SK-N-SH (cell line): Measurements from ENCODE around the gene ARR3. TPM values are rescaled to one million over a fixed set of nuclear protein-coding genes. Genes with fewer than 3 reads are reported as not detected.

Source experiments
- CTCF ChIA-PET: fragments of 300-600, 350-600 bp; formaldehyde crosslinking; extraction: SDS; loops from one replicate; lab custom pipeline; 2021; lab: Yijun Ruan, JAX
- POLR2A ChIA-PET: fragments of 350-600 bp; sonication (Branson Sonifier 250); formaldehyde crosslinking; extraction: SDS; loops from one replicate; lab custom pipeline; 2020; ENCODE audit warnings: antibody characterized with exemption, inconsistent platforms; lab: Yijun Ruan, JAX
- DNase-seq: peaks from one replicate; pipeline ENCODE4 v3.0.0; 2012
- H2AFZ ChIP-seq: fragments of 200-600 bp; sonication (generic); 2 replicates; pipeline ENCODE4 v1.8.1; 2016; ENCODE audit warnings: antibody characterized with exemption, mild to moderate bottlenecking, low read depth
- H3F3A ChIP-seq: fragments of 200-600 bp; sonication (generic); replicated peaks from 2 replicates; pipeline ENCODE3; 2016; ENCODE audit warnings: antibody characterized with exemption, mild to moderate bottlenecking; ENCODE audit not compliant: insufficient read depth
- H3K27ac ChIP-seq, 2 experiments: fragments of 200-500 bp in 1 of 2; fragments of 200-600 bp in 1 of 2; sonication (Bioruptor generic) in 1 of 2; sonication (generic), shearing (Covaris generic) in 1 of 2; 2 replicates each; pipeline versions ENCODE4 v1.5.1 to v1.6.1; 2014 to 2016; ENCODE audit warnings: low read depth in 2 of 2, inconsistent platforms in 1 of 2, low read length in 1 of 2, mild to moderate bottlenecking in 1 of 2, mixed read lengths in 1 of 2
- H3K27me3 ChIP-seq: fragments of 200-600 bp; sonication (generic), shearing (Covaris generic); 2 replicates; pipeline ENCODE4 v1.6.1; 2016; ENCODE audit warnings: mixed run types; ENCODE audit not compliant: insufficient read depth
- H3K36me3 ChIP-seq, 2 experiments: fragments of 200-500 bp in 1 of 2; fragments of 200-600 bp in 1 of 2; sonication (Bioruptor generic) in 1 of 2; sonication (generic) in 1 of 2; replicated peaks in 1 of 2; 2 replicates each; pipeline versions ENCODE3 to v1.5.1; 2014 to 2016; ENCODE audit warnings: low read length in 1 of 2, mild to moderate bottlenecking in 1 of 2; ENCODE audit not compliant: insufficient read depth in 2 of 2, control insufficient read depth in 1 of 2
- H3K4me1 ChIP-seq, 2 experiments: fragments of 200-500 bp in 1 of 2; fragments of 200-600 bp in 1 of 2; sonication (Bioruptor generic) in 1 of 2; sonication (generic), shearing (Covaris generic) in 1 of 2; 2 replicates each; pipeline versions ENCODE4 v1.5.1 to v1.6.1; 2014 to 2016; ENCODE audit warnings: low read depth in 1 of 2, low read length in 1 of 2, mixed run types in 1 of 2; ENCODE audit not compliant: insufficient read depth in 2 of 2, control insufficient read depth in 1 of 2
- H3K4me2 ChIP-seq: fragments of 200-600 bp; sonication (generic), shearing (Covaris generic); 2 replicates; pipeline ENCODE4 v1.6.1; 2017; ENCODE audit warnings: mixed run types
- H3K4me3 ChIP-seq, 2 experiments: fragments of 200-500 bp in 1 of 2; fragments of 200-600 bp in 1 of 2; sonication (Bioruptor generic) in 1 of 2; sonication (generic), shearing (Covaris generic) in 1 of 2; 2 replicates each; pipeline versions ENCODE4 v1.5.1 to v1.8.1; 2014 to 2016; ENCODE audit warnings: low read depth in 2 of 2, inconsistent platforms in 1 of 2, low read length in 1 of 2, mild to moderate bottlenecking in 1 of 2, mixed read lengths in 1 of 2, moderate library complexity in 1 of 2
- H3K79me2 ChIP-seq: fragments of 200-600 bp; sonication (generic); 2 replicates; pipeline ENCODE4 v1.8.1; 2017; ENCODE audit warnings: mild to moderate bottlenecking; ENCODE audit not compliant: insufficient read depth
- H3K9ac ChIP-seq: fragments of 200-600 bp; sonication (generic); 2 replicates; pipeline ENCODE4 v1.6.1; 2017; ENCODE audit warnings: mixed run types
- H3K9me2 ChIP-seq: fragments of 200-600 bp; sonication (generic); 2 replicates; pipeline ENCODE4 v1.6.1; 2017; ENCODE audit warnings: mixed run types
- H3K9me3 ChIP-seq: fragments of 200-600 bp; sonication (generic); 2 replicates; pipeline ENCODE4 v1.6.1; 2017; ENCODE audit warnings: mixed run types, mild to moderate bottlenecking, moderate library complexity
- H4K20me1 ChIP-seq: fragments of 200-600 bp; sonication (generic); 2 replicates; pipeline ENCODE4 v1.6.1; 2017; ENCODE audit warnings: mild to moderate bottlenecking, mixed run types; ENCODE audit not compliant: insufficient read depth
- CHD2 ChIP-seq: fragments of 150-350 bp; IDR thresholded peaks from 2 replicates; pipeline ENCODE4 v1.6.1; 2018; ENCODE audit warnings: low read length; ENCODE audit not compliant: partially characterized antibody
- EP300 ChIP-seq, 2 experiments: IDR thresholded peaks; 2 replicates each; pipeline versions ENCODE4 v1.4.0 to v1.6.1; 2012; ENCODE audit warnings: borderline replicate concordance in 1 of 2, low read depth in 1 of 2, low read length in 1 of 2
- EZH2phosphoT487 ChIP-seq: fragments of 200-600 bp; sonication (generic); IDR thresholded peaks from 2 replicates; pipeline ENCODE4 v1.6.1; 2017; ENCODE audit warnings: low read depth, mixed run types, mild to moderate bottlenecking, antibody characterized with exemption, moderate library complexity, borderline replicate concordance
- FOXM1 ChIP-seq: IDR thresholded peaks from 2 replicates; pipeline ENCODE4 v1.4.0; 2012; ENCODE audit warnings: low read depth, mild to moderate bottlenecking
- GATA2 ChIP-seq: sonication (generic); formaldehyde crosslinking; IDR thresholded peaks from 2 replicates; pipeline ENCODE4 v1.5.0; 2020; ENCODE audit warnings: mild to moderate bottlenecking, missing genetic modification reagents
- JUND ChIP-seq: IDR thresholded peaks from 2 replicates; pipeline ENCODE4 v1.4.0; 2012
- MXI1 ChIP-seq: IDR thresholded peaks from 2 replicates; pipeline ENCODE4 v1.6.1; 2012; ENCODE audit warnings: mild to moderate bottlenecking, low read depth, low read length, improper control_type of control experiment
- NRF1 ChIP-seq: IDR thresholded peaks from 2 replicates; pipeline ENCODE4 v1.6.1; 2012; ENCODE audit warnings: low read depth, mild to moderate bottlenecking, low read length
- RCOR1 ChIP-seq: fragments of 150-350 bp; IDR thresholded peaks from 2 replicates; pipeline ENCODE4 v1.6.1; 2017; ENCODE audit warnings: antibody characterized with exemption, low read length
- TCF12 ChIP-seq: IDR thresholded peaks from 2 replicates; pipeline ENCODE4 v1.4.0; 2012
- YY1 ChIP-seq: IDR thresholded peaks from 2 replicates; pipeline ENCODE4 v1.4.0; 2012; ENCODE audit warnings: low read depth, mild to moderate bottlenecking
- WGBS: methylation state at CpG from one replicate; pipeline ENCODE4 v1.1.6; 2017; ENCODE audit warnings: low lambda C conversion rate; 5-methylcytosine and 5-hydroxymethylcytosine counted together
- polyA plus RNA-seq, 3 experiments: library from polyadenylated mRNA; depleted of rRNA; stranded (reverse); fragments of >200 nt; gene quantifications; 2 replicates each; pipeline ENCODE4 v1.2.3, GENCODE V29; 2012
- TF ChIP-seq, protein P1 (sequence below): IDR thresholded peaks from 2 replicates; pipeline ENCODE4 v1.6.1; 2012; ENCODE audit warnings: mild to moderate bottlenecking, low read depth, low read length, moderate library complexity
- TF ChIP-seq, protein P2 (sequence below): fragments of 150-350 bp; IDR thresholded peaks from 2 replicates; pipeline ENCODE4 v1.6.1; 2017; ENCODE audit warnings: antibody characterized with exemption, low read length, low read depth, borderline replicate concordance
- TF ChIP-seq, protein P3 (sequence below): IDR thresholded peaks from 2 replicates; pipeline ENCODE4 v1.4.0; 2012; ENCODE audit warnings: low read depth
- TF ChIP-seq, protein P4 (sequence below): fragments of 150-350 bp; IDR thresholded peaks from 2 replicates; pipeline ENCODE4 v1.6.1; 2016; ENCODE audit warnings: mild to moderate bottlenecking, low read depth, low read length
- TF ChIP-seq, protein P5 (sequence below): IDR thresholded peaks from 2 replicates; pipeline ENCODE4 v1.4.0; 2012; ENCODE audit warnings: low read depth, borderline replicate concordance

ARR3 gene
- polyA plus RNA-seq, 1 of the 3 experiments (the other 2 are of a cell fraction), result not detected

DNA sequence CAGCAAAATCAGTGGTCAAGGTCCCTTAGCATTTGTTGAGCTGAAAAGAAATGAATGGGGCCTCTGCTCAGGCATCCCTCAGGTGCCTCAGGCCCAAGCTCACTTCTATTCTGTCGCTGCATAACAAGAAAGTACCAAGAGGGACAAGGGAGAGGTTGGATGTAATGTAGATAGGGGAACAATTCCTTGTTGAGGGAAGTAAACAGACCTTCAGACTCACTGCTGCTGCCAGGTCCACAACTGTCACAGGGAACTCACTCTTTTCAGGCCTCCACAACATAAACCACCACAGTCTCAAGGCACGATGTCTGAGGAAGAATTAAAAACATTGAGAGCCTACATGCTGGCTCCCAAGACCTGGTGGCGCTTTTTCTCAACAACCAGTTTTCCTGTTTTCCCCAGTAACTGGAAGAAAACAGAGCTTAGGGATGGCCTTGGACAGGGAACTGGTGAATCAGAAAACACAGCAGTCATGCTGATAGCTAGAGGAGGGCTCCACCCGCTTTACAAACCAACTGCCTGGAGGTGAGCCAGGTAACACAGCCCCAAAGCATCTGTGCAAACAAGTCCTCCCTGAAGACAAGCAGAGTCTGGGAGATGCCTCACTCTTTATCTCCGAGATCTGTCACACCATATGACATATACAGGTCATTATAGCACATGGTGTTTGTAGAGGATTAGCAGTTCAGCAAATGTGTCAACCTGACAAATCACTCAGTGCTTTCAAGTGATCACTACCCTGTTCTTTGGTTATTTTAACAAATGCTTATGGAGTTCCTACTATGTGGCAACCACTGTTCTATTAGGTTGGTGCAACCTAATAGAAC, 48.0 kb upstream of the ARR3 start:
- TF ChIP-seq NRF1 (no peak), TCF12 (no peak), JUND (no peak), RCOR1 (no peak), GATA2 (CRISPR knock-in tag) (no peak), EP300 (IDR thresholded peaks at IDR 0.05; ENCODE audit: borderline replicate concordance in 1 of 2, low read depth in 1 of 2, low read length in 1 of 2) (no peak), CHD2 (no peak), FOXM1 (no peak), YY1 (no peak)
- TF ChIP-seq, protein P1, sequence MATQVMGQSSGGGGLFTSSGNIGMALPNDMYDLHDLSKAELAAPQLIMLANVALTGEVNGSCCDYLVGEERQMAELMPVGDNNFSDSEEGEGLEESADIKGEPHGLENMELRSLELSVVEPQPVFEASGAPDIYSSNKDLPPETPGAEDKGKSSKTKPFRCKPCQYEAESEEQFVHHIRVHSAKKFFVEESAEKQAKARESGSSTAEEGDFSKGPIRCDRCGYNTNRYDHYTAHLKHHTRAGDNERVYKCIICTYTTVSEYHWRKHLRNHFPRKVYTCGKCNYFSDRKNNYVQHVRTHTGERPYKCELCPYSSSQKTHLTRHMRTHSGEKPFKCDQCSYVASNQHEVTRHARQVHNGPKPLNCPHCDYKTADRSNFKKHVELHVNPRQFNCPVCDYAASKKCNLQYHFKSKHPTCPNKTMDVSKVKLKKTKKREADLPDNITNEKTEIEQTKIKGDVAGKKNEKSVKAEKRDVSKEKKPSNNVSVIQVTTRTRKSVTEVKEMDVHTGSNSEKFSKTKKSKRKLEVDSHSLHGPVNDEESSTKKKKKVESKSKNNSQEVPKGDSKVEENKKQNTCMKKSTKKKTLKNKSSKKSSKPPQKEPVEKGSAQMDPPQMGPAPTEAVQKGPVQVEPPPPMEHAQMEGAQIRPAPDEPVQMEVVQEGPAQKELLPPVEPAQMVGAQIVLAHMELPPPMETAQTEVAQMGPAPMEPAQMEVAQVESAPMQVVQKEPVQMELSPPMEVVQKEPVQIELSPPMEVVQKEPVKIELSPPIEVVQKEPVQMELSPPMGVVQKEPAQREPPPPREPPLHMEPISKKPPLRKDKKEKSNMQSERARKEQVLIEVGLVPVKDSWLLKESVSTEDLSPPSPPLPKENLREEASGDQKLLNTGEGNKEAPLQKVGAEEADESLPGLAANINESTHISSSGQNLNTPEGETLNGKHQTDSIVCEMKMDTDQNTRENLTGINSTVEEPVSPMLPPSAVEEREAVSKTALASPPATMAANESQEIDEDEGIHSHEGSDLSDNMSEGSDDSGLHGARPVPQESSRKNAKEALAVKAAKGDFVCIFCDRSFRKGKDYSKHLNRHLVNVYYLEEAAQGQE, result no peak
- TF ChIP-seq, protein P2, sequence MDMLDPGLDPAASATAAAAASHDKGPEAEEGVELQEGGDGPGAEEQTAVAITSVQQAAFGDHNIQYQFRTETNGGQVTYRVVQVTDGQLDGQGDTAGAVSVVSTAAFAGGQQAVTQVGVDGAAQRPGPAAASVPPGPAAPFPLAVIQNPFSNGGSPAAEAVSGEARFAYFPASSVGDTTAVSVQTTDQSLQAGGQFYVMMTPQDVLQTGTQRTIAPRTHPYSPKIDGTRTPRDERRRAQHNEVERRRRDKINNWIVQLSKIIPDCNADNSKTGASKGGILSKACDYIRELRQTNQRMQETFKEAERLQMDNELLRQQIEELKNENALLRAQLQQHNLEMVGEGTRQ, result no peak
- TF ChIP-seq, protein P3, sequence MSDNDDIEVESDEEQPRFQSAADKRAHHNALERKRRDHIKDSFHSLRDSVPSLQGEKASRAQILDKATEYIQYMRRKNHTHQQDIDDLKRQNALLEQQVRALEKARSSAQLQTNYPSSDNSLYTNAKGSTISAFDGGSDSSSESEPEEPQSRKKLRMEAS, result no peak
- no peak overlapping the region for H3K4me2 ChIP-seq
- H3K4me1 ChIP-seq, result no peaks in the 10 kb centered on the region
- H3K9ac ChIP-seq, result no peak overlapping the region
- H3K79me2 ChIP-seq, result no peaks in the 10 kb centered on the region
- 24% methylated on average over 5 of the region's 5 CpGs for WGBS
- H3K36me3 ChIP-seq, result no peaks in the 10 kb centered on the region
- no peak overlapping the region for H3K4me3 ChIP-seq
- no peak overlapping the region for H2AFZ ChIP-seq
- CTCF ChIA-PET, result no interaction called here
- POLR2A ChIA-PET, result no interaction called here
- no peaks in the 10 kb centered on the region for H3F3A ChIP-seq
- no peaks in the 10 kb centered on the region; the same call in 1 of the 2 replicates for H3K27me3 ChIP-seq
- H3K27ac ChIP-seq, result no peak overlapping the region
- no peaks in the 10 kb centered on the region for H4K20me1 ChIP-seq
- no peak for DNase-seq
- no peaks in the 10 kb centered on the region for H3K9me3 ChIP-seq
- no peaks in the 10 kb centered on the region for H3K9me2 ChIP-seq

DNA sequence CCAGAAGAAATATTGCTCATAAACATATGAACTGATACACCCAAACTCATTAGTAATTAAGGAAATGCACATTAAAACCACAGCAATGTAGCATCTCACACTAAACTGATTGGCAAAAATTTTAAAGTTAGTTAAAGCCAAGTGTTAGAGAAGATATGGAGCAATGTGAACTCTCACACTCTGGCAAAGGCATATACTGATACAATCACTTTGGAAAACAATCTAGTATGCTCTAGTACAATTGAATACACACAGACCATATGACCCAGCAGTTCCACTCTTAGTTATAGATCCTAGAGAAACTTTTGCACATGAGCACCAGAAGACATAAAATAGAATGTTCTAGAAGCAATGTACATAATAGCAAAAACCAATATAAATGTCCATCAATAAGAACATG, 42.1 kb upstream of the ARR3 start:
- POLR2A ChIA-PET, result no interaction called here
- Histone ChIP-seq H2AFZ (no peak overlapping the region), H3K4me3 (no peak overlapping the region), H3K9me2 (no peaks in the 10 kb centered on the region), H3K36me3 (no peaks in the 10 kb centered on the region), H4K20me1 (no peaks in the 10 kb centered on the region), H3K4me2 (no peak overlapping the region), H3K9me3 (no peaks in the 10 kb centered on the region), H3F3A (no peaks in the 10 kb centered on the region), H3K4me1 (no peaks in the 10 kb centered on the region), H3K27me3 (no peaks in the 10 kb centered on the region; the same call in 1 of the 2 replicates), H3K9ac (no peak overlapping the region), H3K79me2 (no peaks in the 10 kb centered on the region), H3K27ac (no peak overlapping the region)
- CTCF ChIA-PET, result no interaction called here
- no peak for DNase-seq
- TF ChIP-seq, protein P4, sequence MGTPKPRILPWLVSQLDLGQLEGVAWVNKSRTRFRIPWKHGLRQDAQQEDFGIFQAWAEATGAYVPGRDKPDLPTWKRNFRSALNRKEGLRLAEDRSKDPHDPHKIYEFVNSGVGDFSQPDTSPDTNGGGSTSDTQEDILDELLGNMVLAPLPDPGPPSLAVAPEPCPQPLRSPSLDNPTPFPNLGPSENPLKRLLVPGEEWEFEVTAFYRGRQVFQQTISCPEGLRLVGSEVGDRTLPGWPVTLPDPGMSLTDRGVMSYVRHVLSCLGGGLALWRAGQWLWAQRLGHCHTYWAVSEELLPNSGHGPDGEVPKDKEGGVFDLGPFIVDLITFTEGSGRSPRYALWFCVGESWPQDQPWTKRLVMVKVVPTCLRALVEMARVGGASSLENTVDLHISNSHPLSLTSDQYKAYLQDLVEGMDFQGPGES, result no peak
- TF ChIP-seq FOXM1, result no peak
- TF ChIP-seq, protein P5, sequence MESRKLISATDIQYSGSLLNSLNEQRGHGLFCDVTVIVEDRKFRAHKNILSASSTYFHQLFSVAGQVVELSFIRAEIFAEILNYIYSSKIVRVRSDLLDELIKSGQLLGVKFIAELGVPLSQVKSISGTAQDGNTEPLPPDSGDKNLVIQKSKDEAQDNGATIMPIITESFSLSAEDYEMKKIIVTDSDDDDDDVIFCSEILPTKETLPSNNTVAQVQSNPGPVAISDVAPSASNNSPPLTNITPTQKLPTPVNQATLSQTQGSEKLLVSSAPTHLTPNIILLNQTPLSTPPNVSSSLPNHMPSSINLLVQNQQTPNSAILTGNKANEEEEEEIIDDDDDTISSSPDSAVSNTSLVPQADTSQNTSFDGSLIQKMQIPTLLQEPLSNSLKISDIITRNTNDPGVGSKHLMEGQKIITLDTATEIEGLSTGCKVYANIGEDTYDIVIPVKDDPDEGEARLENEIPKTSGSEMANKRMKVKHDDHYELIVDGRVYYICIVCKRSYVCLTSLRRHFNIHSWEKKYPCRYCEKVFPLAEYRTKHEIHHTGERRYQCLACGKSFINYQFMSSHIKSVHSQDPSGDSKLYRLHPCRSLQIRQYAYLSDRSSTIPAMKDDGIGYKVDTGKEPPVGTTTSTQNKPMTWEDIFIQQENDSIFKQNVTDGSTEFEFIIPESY, result no peak
- TF ChIP-seq EZH2phosphoT487, result no peak
- TF ChIP-seq EP300 (IDR thresholded peaks at IDR 0.05; ENCODE audit: borderline replicate concordance in 1 of 2, low read depth in 1 of 2, low read length in 1 of 2), result no peak
- TF ChIP-seq MXI1, result no peak
- TF ChIP-seq, protein P2, result no peak
- TF ChIP-seq, protein P3, result no peak
- TF ChIP-seq TCF12, result no peak
